Measurements from ENCODE around the gene TXNL4B. TPM values are rescaled to one million over a fixed set of nuclear protein-coding genes. Genes with fewer than 3 reads are reported as not detected.

TXNL4B gene
- polyA plus RNA-seq, 3 donors: 6.4 to 10.9 (median 7.0) TPM

DNA sequence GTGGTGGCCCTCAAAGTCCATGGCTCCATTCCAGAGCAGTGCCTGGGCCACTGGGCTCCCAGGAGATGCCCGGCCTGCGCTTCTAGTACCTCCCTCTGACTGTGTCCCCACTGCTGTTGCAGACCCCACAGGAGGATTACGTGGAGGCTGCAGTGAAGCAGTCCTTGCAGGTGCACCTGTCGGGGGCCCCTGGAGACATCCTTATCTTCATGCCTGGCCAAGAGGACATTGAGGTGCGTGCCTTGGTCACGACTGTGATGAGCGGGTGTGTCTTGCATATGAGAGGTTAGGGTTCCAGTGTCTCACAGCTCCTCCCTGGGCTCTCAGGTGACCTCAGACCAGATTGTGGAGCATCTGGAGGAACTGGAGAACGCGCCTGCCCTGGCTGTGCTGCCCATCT lies 11.5 kb upstream of the TXNL4B start:
- H4K20me1 ChIP-seq (ENCODE audit: insufficient read depth, low read length): peaks cover 2% of the 10 kb centered on the region
- H3K4me1 Mint-ChIP-seq: no peaks in the 10 kb centered on the region
- H3K4me3 Mint-ChIP-seq: no peak overlapping the region
- no peak for DNase-seq
- H3K27ac Mint-ChIP-seq: peak overlapping the region in 1 of 7 donors; percentile 30
- no peak overlapping the region for H3K4me2 ChIP-seq (replicated peaks; ENCODE audit: extremely low read depth, low read length, poor library complexity, severe bottlenecking)
- no peak overlapping the region for H3K27ac ChIP-seq (ENCODE audit: low read depth in 1 of 2, low read length in 2 of 2)
- H2AFZ ChIP-seq (ENCODE audit: insufficient read depth, low read depth, low read length, poor library complexity, severe bottlenecking): no peak overlapping the region
- intact Hi-C loops (cut with micrococcal nuclease): no loop called here
- H3K36me3 Mint-ChIP-seq: peaks cover 99 to 100% of the 10 kb centered on the region in 2 donors
- TF ChIP-seq, protein P1, sequence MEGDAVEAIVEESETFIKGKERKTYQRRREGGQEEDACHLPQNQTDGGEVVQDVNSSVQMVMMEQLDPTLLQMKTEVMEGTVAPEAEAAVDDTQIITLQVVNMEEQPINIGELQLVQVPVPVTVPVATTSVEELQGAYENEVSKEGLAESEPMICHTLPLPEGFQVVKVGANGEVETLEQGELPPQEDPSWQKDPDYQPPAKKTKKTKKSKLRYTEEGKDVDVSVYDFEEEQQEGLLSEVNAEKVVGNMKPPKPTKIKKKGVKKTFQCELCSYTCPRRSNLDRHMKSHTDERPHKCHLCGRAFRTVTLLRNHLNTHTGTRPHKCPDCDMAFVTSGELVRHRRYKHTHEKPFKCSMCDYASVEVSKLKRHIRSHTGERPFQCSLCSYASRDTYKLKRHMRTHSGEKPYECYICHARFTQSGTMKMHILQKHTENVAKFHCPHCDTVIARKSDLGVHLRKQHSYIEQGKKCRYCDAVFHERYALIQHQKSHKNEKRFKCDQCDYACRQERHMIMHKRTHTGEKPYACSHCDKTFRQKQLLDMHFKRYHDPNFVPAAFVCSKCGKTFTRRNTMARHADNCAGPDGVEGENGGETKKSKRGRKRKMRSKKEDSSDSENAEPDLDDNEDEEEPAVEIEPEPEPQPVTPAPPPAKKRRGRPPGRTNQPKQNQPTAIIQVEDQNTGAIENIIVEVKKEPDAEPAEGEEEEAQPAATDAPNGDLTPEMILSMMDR (IDR thresholded peaks at IDR 0.05): no peak
- H3K9ac ChIP-seq (ENCODE audit: insufficient read depth, low read length, poor library complexity, severe bottlenecking): no peak overlapping the region
- 100% methylated on average over 6 of the region's 9 CpGs for WGBS (ENCODE audit: insufficient coverage)
- no peak overlapping the region for H3K4me3 ChIP-seq (replicated peaks in 1 of 3; ENCODE audit: low read depth in 2 of 3, low read length in 3 of 3)
- H3K9me3 Mint-ChIP-seq: no peaks in the 10 kb centered on the region
- H3K4me1 ChIP-seq (ENCODE audit: control insufficient read depth in 1 of 2, insufficient read depth in 2 of 2, low read length in 2 of 2): no peaks in the 10 kb centered on the region
- peaks cover 0 to 2% (median 0%) of the 10 kb centered on the region in 3 donors for H3K27me3 Mint-ChIP-seq (ENCODE audit: low read depth in 3 of 3)
- no peaks in the 10 kb centered on the region for H3K79me2 ChIP-seq (ENCODE audit: insufficient read depth, low read length)
- H3K9me3 ChIP-seq (replicated peaks in 1 of 2; ENCODE audit: control insufficient read depth in 1 of 2, insufficient read depth in 1 of 2, low read length in 2 of 2): no peaks in the 10 kb centered on the region
- H3K36me3 ChIP-seq (replicated peaks in 1 of 2; ENCODE audit: control insufficient read depth in 1 of 2, insufficient read depth in 2 of 2, low read length in 2 of 2): peaks cover 99 to 100% of the 10 kb centered on the region in 2 donors
- no peaks in the 10 kb centered on the region for H3K27me3 ChIP-seq (ENCODE audit: control insufficient read depth in 2 of 2, insufficient read depth in 2 of 2, low read length in 2 of 2)

DNA sequence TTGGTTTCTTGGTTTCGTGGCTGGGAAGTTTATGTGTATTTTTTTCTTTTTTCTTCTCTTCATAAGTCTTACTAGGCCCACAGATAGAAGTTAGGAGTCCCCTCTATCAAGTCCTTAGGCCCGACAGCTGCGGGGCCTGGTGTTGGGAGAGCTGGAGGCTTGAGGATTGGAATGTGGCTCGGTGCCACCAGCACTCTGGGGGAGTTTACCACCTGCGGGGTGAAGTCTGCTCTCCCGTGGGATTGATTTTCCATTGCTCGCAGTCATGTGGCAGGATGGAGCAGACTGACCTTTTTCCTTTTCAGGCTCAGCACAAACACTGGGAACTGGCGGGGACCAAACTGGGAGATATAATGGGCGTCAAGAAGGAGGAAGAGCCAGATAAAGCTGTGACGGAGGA lies 7.8 kb upstream of the TXNL4B start:
- Histone ChIP-seq H3K4me2 (replicated peaks; ENCODE audit: extremely low read depth, low read length, poor library complexity, severe bottlenecking) (no peak overlapping the region), H2AFZ (ENCODE audit: insufficient read depth, low read depth, low read length, poor library complexity, severe bottlenecking) (no peak overlapping the region), H3K79me2 (ENCODE audit: insufficient read depth, low read length) (peaks cover 9% of the 10 kb centered on the region), H3K9me3 (replicated peaks in 1 of 2; ENCODE audit: control insufficient read depth in 1 of 2, insufficient read depth in 1 of 2, low read length in 2 of 2) (no peaks in the 10 kb centered on the region), H3K4me1 (ENCODE audit: control insufficient read depth in 1 of 2, insufficient read depth in 2 of 2, low read length in 2 of 2) (no peaks in the 10 kb centered on the region), H3K4me3 (replicated peaks in 1 of 3; ENCODE audit: low read depth in 2 of 3, low read length in 3 of 3) (no peak overlapping the region), H4K20me1 (ENCODE audit: insufficient read depth, low read length) (peaks cover 19% of the 10 kb centered on the region), H3K9ac (ENCODE audit: insufficient read depth, low read length, poor library complexity, severe bottlenecking) (no peak overlapping the region), H3K27ac (ENCODE audit: low read depth in 1 of 2, low read length in 2 of 2) (no peak overlapping the region), H3K27me3 (ENCODE audit: control insufficient read depth in 2 of 2, insufficient read depth in 2 of 2, low read length in 2 of 2) (no peaks in the 10 kb centered on the region), H3K36me3 (replicated peaks in 1 of 2; ENCODE audit: control insufficient read depth in 1 of 2, insufficient read depth in 2 of 2, low read length in 2 of 2) (peaks cover 99 to 100% of the 10 kb centered on the region in 2 donors)
- H3K36me3 Mint-ChIP-seq: peaks cover 95 to 98% of the 10 kb centered on the region in 2 donors
- no peaks in the 10 kb centered on the region for H3K4me1 Mint-ChIP-seq
- 97% methylated on average over 5 of the region's 10 CpGs for WGBS (ENCODE audit: insufficient coverage)
- DNase-seq: no peak
- H3K27me3 Mint-ChIP-seq (ENCODE audit: low read depth in 3 of 3): peaks cover 0 to 2% (median 0%) of the 10 kb centered on the region in 3 donors
- H3K9me3 Mint-ChIP-seq: no peaks in the 10 kb centered on the region
- TF ChIP-seq, protein P1 (IDR thresholded peaks at IDR 0.05): no peak
- peak overlapping the region in 1 of 7 donors; percentile 11 for H3K27ac Mint-ChIP-seq
- intact Hi-C loops (cut with micrococcal nuclease): no loop called here
- H3K4me3 Mint-ChIP-seq: no peak overlapping the region

Data from CD14-positive monocyte (primary cell).